Pancreas (tissue), 10 donors: ENCODE results near the gene PDLIM5. TPM values are rescaled to one million over a fixed set of nuclear protein-coding genes. Genes with fewer than 3 reads are reported as not detected.

Experiments used
- ATAC-seq, 4 donors: fragments of 200-7000 bp; cut with Tn5 transposase; one replicate each; pipeline versions ENCODE4 v1.8.0 to v1.9.1; 2020; ENCODE audit warnings: mild to moderate bottlenecking in 4 of 4, moderate library complexity in 4 of 4
- DNase-seq, 6 donors: peaks; one replicate each; pipeline ENCODE4 v3.0.0-alpha.2; 2020
- FAIRE-seq: peaks from 2 replicates; lab custom pipeline; 2012; peaks lifted over from hg19 to GRCh38; lab: Jason Lieb, UNC
- H3K27ac ChIP-seq, 4 donors: fragments of 200-600 bp; sonication (generic); 1 replicate in 3 of 4; 2 replicates in 1 of 4; pipeline versions ENCODE4 v1.5.0 to v1.8.0; 2020
- H3K27me3 ChIP-seq, 4 donors: fragments of 200-600 bp; one replicate each; pipeline ENCODE4 v1.8.0; 2021
- H3K36me3 ChIP-seq, 3 donors: fragments of 200-600 bp; sonication (generic) in 1 of 3; one replicate each; pipeline versions ENCODE4 v1.5.0 to v1.8.0; 2020 to 2021
- H3K4me1 ChIP-seq, 3 donors: fragments of 200-600 bp; one replicate each; pipeline ENCODE4 v1.8.0; 2021
- H3K4me3 ChIP-seq, 4 donors: fragments of 200-600 bp; sonication (generic) in 2 of 4; one replicate each; pipeline versions ENCODE4 v1.5.0 to v1.8.0; 2020 to 2021
- H3K9me3 ChIP-seq, 4 donors: fragments of 200-600 bp; one replicate each; pipeline ENCODE4 v1.8.0; 2021
- CTCF ChIP-seq, 4 donors: fragments of 200-600 bp; sonication (generic) in 3 of 4; IDR thresholded peaks; one replicate each; pipeline versions ENCODE4 v1.5.0 to v1.8.0; 2021; ENCODE audit warnings: antibody characterized with exemption in 4 of 4
- WGBS, 2 donors: extraction: QIAGEN DNeasy Blood & Tissue Kit; methylation state at CpG; one replicate each; pipeline ENCODE4 v1.1.7; 2013; 5-methylcytosine and 5-hydroxymethylcytosine counted together
- intact Hi-C, 3 donors: fragments of 100-400 bp; cut with DNase I; formaldehyde crosslinking; loops; one replicate each; pipeline versions ENCODE4 v1.11.1 to v1.14.2; 2022
- polyA plus RNA-seq, 2 donors: library from polyadenylated mRNA; stranded (reverse); fragments of 200-250 nt; gene quantifications; one replicate each; pipeline ENCODE4 v1.2.3, GENCODE V29; 2013
- total RNA-seq, 6 donors: library from RNA; stranded (reverse); fragmentation: NEBNext Ultra II Directional in 4 of 6; extraction: Animal tissue kit (Norgen Biotek cat#: 25700) in 4 of 6; gene quantifications; one replicate each; pipeline versions ENCODE4 v1.2.1 to v1.2.4, GENCODE V29; 2021 to 2023
- donor health status: healthy with polysubstance abuse.
- donor health status: DM: no; HTN: no; CAD: no; lungs with moderate emphysema.
- donor health status: DM: no; HTN: no; CAD: no.
- donor health status: control.
- donor health status: control.
- donor health status: Bipolar disorder and iron deficiency.
- donor health status: DM: yes; HTN: yes; CAD: no.
- donor health status: DM: no; HTN: no; CAD: no.
- donor health status: DM: no; HTN: no; CAD: no.
- donor health status: DM: yes; HTN: yes; CAD: no.

Gene PDLIM5
- total and polyA plus RNA-seq, 8 donors = 13.2 to 99.0 (median 49.8) TPM

GRCh38 chr4:94523033-94523580 lies 71.4 kb downstream of the PDLIM5 start:
- H3K4me1 ChIP-seq = peaks cover 7 to 46% (median 22%) of the 10 kb centered on the region in 3 donors

DNA sequence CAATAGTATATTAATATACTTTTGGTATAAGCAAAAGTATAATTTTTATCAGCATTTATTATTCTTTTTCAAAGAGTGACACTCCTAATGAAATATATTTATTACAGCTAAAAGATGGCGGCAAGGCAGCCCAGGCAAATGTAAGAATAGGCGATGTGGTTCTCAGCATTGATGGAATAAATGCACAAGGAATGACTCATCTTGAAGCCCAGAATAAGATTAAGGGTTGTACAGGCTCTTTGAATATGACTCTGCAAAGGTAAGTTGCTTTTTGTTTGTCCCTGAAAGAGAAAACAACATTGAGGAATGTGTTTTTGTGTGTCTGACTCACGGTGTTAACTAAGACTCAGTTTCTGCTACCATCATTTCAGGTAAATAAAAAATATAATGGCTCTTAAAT lies 71.9 kb downstream of the PDLIM5 start:
- Histone ChIP-seq H3K4me1 (peaks cover 7 to 42% (median 21%) of the 10 kb centered on the region in 3 donors), H3K36me3 (no peaks in the 10 kb centered on the region), H3K27ac (no peak overlapping the region), H3K9me3 (no peaks in the 10 kb centered on the region), H3K27me3 (no peaks in the 10 kb centered on the region), H3K4me3 (no peak overlapping the region)
- intact Hi-C loops = loop anchor here in 1 of 3 donors (10.0 kb wide), 1 partner anchor 49 kb away; no protein-coding TSS in a partner anchor
- ATAC-seq (no peak), FAIRE-seq (no peak), DNase-seq (no peak)
- WGBS, 2 donors = 94 to 98% methylated on average over 3 of the region's 3 CpGs
- no peak for TF ChIP-seq CTCF (IDR thresholded peaks at IDR 0.05)

More at GRCh38 chr4:94523033-94523580, 71.4 kb downstream of the PDLIM5 start:
- peak; percentile 77 for FAIRE-seq
- intact Hi-C loops = loop anchor here in 1 of 3 donors (10.0 kb wide), 1 partner anchor 48 kb away; no protein-coding TSS in a partner anchor
- H3K27me3 ChIP-seq = no peaks in the 10 kb centered on the region
- H3K9me3 ChIP-seq = no peaks in the 10 kb centered on the region
- ATAC-seq = no peak
- H3K4me3 ChIP-seq = no peak overlapping the region
- no peak for DNase-seq
- TF ChIP-seq CTCF (IDR thresholded peaks at IDR 0.05) = no peak
- no peak overlapping the region for H3K27ac ChIP-seq
- H3K36me3 ChIP-seq = no peaks in the 10 kb centered on the region

- Histone ChIP-seq H3K4me1 (peaks cover 11 to 53% (median 35%) of the 10 kb centered on the region in 3 donors), H3K4me3 (no peak overlapping the region), H3K36me3 (no peaks in the 10 kb centered on the region), H3K27ac (peak overlapping the region in 2 of 4 donors; percentile 24 to 62), H3K27me3 (no peaks in the 10 kb centered on the region), H3K9me3 (no peaks in the 10 kb centered on the region)
- 41 to 51% methylated on average over 3 of the region's 3 CpGs for WGBS, 2 donors
- intact Hi-C loops = loop anchor here in 1 of 3 donors (10.0 kb wide), 1 partner anchor 51 kb away; no protein-coding TSS in a partner anchor
- no peak for TF ChIP-seq CTCF (IDR thresholded peaks at IDR 0.05)
- ATAC-seq = peak; percentile 35 to 75 (median 62)
- FAIRE-seq = peak; percentile 79
- DNase-seq = no peak
These were observed 74.4 kb downstream of the PDLIM5 start for GRCh38 chr4:94525993-94526728.

DNA sequence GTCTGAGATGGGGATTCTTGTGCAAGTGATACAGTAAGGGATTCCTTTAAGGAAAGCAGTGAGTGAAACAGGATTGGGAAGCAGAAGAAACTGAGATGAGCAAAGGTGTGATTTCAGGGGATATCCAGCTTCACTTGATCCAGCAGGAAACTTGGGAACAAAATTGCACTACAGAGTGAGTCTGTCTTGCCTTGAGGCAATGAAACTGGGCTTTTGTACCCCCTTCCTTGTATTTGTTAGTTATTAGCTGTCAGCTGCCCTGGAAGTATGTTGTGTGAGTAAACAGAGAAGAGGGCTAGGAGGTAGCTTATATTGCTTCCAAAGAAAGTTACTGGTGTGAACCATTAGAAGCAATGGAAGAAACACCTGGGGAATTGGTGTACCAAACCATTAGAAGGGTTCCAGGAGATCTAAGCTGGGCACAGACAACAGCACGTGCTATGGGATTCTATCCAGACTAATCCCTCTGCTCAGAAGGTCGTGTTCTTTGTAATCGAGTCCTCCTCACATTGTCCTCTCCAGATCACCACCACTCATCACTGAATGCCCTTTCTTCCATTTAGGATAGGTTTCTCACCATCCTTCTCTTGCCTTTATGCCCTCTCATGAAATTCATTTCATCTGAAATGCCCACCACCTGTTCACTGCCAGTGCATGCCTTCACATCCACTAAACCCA lies 76.0 kb downstream of the PDLIM5 start:
- no peak overlapping the region for H3K27ac ChIP-seq
- intact Hi-C loops = loop anchor here in 1 of 3 donors (10.0 kb wide), 1 partner anchor 53 kb away; no protein-coding TSS in a partner anchor
- FAIRE-seq = no peak
- H3K27me3 ChIP-seq = no peaks in the 10 kb centered on the region
- 72 to 77% methylated on average over 3 of the region's 3 CpGs for WGBS, 2 donors
- no peak for TF ChIP-seq CTCF (IDR thresholded peaks at IDR 0.05)
- H3K4me1 ChIP-seq = peaks cover 4 to 43% (median 27%) of the 10 kb centered on the region in 3 donors
- H3K4me3 ChIP-seq = no peak overlapping the region
- no peaks in the 10 kb centered on the region for H3K36me3 ChIP-seq
- no peak for DNase-seq
- no peaks in the 10 kb centered on the region for H3K9me3 ChIP-seq
- ATAC-seq = peak in 1 of 4 donors; percentile 12
